Endothelial cell of umbilical vein (primary cell): ENCODE measurements around the gene SCN9A.

Experiments used
- CTCF ChIP-seq, 2 donors: IDR thresholded peaks; 1 replicate in 1 of 2; 2 replicates in 1 of 2; pipeline ENCODE4 v1.5.1; 2011; ENCODE audit warnings: low read length in 2 of 2, mild to moderate bottlenecking in 2 of 2, moderate library complexity in 2 of 2, control low read depth in 1 of 2, inconsistent platforms in 1 of 2, low read depth in 1 of 2; ENCODE audit not compliant: insufficient read depth in 1 of 2; ENCODE audit errors: extremely low read depth in 1 of 2
- EZH2 ChIP-seq: IDR thresholded peaks from 2 replicates; pipeline ENCODE4 v1.6.1; 2012; ENCODE audit warnings: borderline replicate concordance, low read depth, mild to moderate bottlenecking, moderate library complexity, low read length, inconsistent platforms; ENCODE audit not compliant: severe bottlenecking
- MAX ChIP-seq: IDR thresholded peaks from 2 replicates; pipeline ENCODE4 v1.6.1; 2011; ENCODE audit not compliant: insufficient read depth, insufficient read length
- MYC ChIP-seq: IDR thresholded peaks from one replicate; pipeline ENCODE4 v1.6.1; 2011; ENCODE audit warnings: mild to moderate bottlenecking, low read depth, low read length
- POLR2A ChIP-seq: IDR thresholded peaks from 2 replicates; pipeline ENCODE4 v1.6.1; 2012; ENCODE audit warnings: low read depth, mild to moderate bottlenecking, control low read depth, low read length

GRCh38 chr2:166375736-166376487 lies at the start of gene SCN9A:
- TF ChIP-seq POLR2A (no peak), CTCF (IDR thresholded peaks at IDR 0.05; ENCODE audit: extremely low read depth in 1 of 2, insufficient read depth in 1 of 2, low read depth in 1 of 2, low read length in 2 of 2) (no peak), EZH2 (no peak), MAX (no peak), MYC (no peak)
